Right lobe of liver (tissue), 4 donors: ENCODE results near the gene NCDN.

ENCODE experiments used
- CTCF ChIP-seq, 4 donors: fragments of 200-600 bp in 3 of 4; fragments of 450-650 bp in 1 of 4; IDR thresholded peaks; one replicate each; pipeline versions ENCODE4 v1.5.1 to v1.8.0; 2016 to 2022; ENCODE audit warnings: antibody characterized with exemption in 4 of 4, mild to moderate bottlenecking in 2 of 4
- POLR2A ChIP-seq: fragments of 450-650 bp; IDR thresholded peaks from one replicate; pipeline ENCODE4 v1.6.1; 2017; ENCODE audit warnings: antibody characterized with exemption, mild to moderate bottlenecking
- donor health status: DM: no; HTN: no; CAD: no.
- donor health status: DM: no; HTN: no; CAD: no.
- donor health status: DM: no; HTN: yes; CAD: no.

GRCh38 chr1:35573198-35574124 lies 15.9 kb downstream of the NCDN start, which contains the start of gene TFAP2E:
- TF ChIP-seq CTCF (IDR thresholded peaks at IDR 0.05) (no peak), POLR2A (no peak)
